ENCODE measurements around the gene PIK3IP1. TPM values are rescaled to one million over a fixed set of nuclear protein-coding genes. Genes with fewer than 3 reads are reported as not detected.

Gene PIK3IP1
- total and polyA plus RNA-seq, 9 of the 15 experiments (the other 6 are each of a cell fraction or from before 2014, with no cell fraction given), result 0.11 to 1.3 (median 0.77) TPM

DNA sequence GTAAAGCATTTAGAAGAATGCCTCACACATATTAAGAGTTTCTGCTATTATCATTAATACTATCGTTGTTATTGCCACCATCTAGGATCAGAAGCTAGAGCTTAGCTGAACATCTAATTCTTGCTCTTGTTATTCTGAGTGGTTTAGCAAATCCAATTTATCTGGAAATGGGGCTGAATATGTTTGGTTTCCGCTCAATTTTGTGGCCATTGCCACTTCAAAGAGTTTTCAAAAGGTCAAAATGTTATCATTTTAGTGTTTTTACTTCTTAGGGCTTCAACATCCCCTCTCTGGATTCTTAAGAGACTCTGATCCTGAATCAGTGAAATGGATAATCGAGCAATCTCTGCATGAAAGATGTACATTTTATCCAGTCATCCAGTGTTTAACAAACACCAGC lies 10.2 kb upstream of the PIK3IP1 start:
- Histone ChIP-seq H3K9ac (ENCODE audit: insufficient read depth in 1 of 2, low read depth in 2 of 2, low read length in 2 of 2) (no peak overlapping the region), H3K9me3 (replicated peaks; ENCODE audit: control insufficient read depth, insufficient read depth, low read depth, low read length) (no peaks in the 10 kb centered on the region), H3K79me2 (ENCODE audit: control insufficient read depth, insufficient read depth, low read length) (no peaks in the 10 kb centered on the region), H3K36me3 (ENCODE audit: control insufficient read depth, insufficient read depth, low read length) (no peaks in the 10 kb centered on the region), H3K27me3 (ENCODE audit: control insufficient read depth in 2 of 2, insufficient read depth in 2 of 2, low read length in 2 of 2) (no peaks in the 10 kb centered on the region), H4K20me1 (replicated peaks; ENCODE audit: control insufficient read depth, insufficient read depth, low read length) (no peaks in the 10 kb centered on the region), H3K27ac (ENCODE audit: extremely low read depth, low read depth, low read length) (no peak overlapping the region), H2AFZ (ENCODE audit: low read depth, low read length) (no peak overlapping the region), H3K4me1 (replicated peaks in 1 of 2; ENCODE audit: control insufficient read depth in 2 of 2, insufficient read depth in 2 of 2, low read length in 2 of 2) (no peaks in the 10 kb centered on the region), H3K4me2 (ENCODE audit: insufficient read depth, low read length) (no peak overlapping the region), H3K9me1 (ENCODE audit: control insufficient read depth, insufficient read depth, low read length) (no peaks in the 10 kb centered on the region), H3K4me3 (no peak overlapping the region)
- ATAC-seq, result no peak
- TF ChIP-seq, protein P1, sequence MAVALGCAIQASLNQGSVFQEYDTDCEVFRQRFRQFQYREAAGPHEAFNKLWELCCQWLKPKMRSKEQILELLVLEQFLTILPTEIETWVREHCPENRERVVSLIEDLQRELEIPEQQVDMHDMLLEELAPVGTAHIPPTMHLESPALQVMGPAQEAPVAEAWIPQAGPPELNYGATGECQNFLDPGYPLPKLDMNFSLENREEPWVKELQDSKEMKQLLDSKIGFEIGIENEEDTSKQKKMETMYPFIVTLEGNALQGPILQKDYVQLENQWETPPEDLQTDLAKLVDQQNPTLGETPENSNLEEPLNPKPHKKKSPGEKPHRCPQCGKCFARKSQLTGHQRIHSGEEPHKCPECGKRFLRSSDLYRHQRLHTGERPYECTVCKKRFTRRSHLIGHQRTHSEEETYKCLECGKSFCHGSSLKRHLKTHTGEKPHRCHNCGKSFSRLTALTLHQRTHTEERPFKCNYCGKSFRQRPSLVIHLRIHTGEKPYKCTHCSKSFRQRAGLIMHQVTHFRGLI (CRISPR knock-in tag; IDR thresholded peaks at IDR 0.05), result no peak
- TF ChIP-seq, protein P2, sequence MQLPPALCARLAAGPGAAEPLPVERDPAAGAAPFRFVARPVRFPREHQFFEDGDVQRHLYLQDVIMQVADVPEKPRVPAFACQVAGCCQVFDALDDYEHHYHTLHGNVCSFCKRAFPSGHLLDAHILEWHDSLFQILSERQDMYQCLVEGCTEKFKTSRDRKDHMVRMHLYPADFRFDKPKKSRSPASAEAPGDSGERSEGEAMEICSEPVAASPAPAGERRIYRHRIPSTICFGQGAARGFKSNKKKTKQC (CRISPR knock-in tag; IDR thresholded peaks at IDR 0.05), result no peak
- TF ChIP-seq RBM15 (IDR thresholded peaks at IDR 0.05; ENCODE audit: insufficient read depth, low read length) (no peak), ZSCAN32 (CRISPR knock-in tag; IDR thresholded peaks at IDR 0.05) (no peak), KAT2B (IDR thresholded peaks at IDR 0.05; ENCODE audit: low read depth, low read length) (no peak)
- WGBS (ENCODE audit: insufficient coverage, low coverage, missing lambda C conversion rate), result 8% methylated on average over 3 of the region's 3 CpGs
- ChIA-PET POLR2A (interaction anchor here (0.6 kb wide), 1 partner anchor 21 kb away, joined by 4 read pairs; no protein-coding TSS in a partner anchor), CTCF (ENCODE audit: low intra/inter-chr PET ratio) (no interaction called here)
- intact Hi-C loops (cut with micrococcal nuclease) (no loop called here), in situ Hi-C loops (cut with MboI) (no loop called here)
- BruUV-seq (replicated peaks), result no TSS peak
- no peak for DNase-seq (ENCODE audit: extremely low read depth in 1 of 4, low spot score in 3 of 4)
- no peak for FAIRE-seq
